Panc1 (cell line): ENCODE measurements around the gene EMX1. TPM values are rescaled to one million over a fixed set of nuclear protein-coding genes. Genes with fewer than 3 reads are reported as not detected.

ENCODE experiments used
- ATAC-seq: fragments of 200-7000 bp; cut with Tn5 transposase; 2 replicates; pipeline ENCODE4 v1.9.1; 2020; ENCODE audit warnings: mild to moderate bottlenecking, moderate library complexity
- BruUV-seq: library from RNA; stranded (reverse); fragments of 400-500 nt; replicated peaks from 2 replicates; lab custom pipeline; 2021; lab: Mats Ljungman, UMichigan
- CTCF ChIA-PET: fragments of 300-600 bp; sonication (Branson Sonifier 250); formaldehyde crosslinking; loops from one replicate; lab custom pipeline; 2022; ENCODE audit warnings: antibody characterized with exemption; lab: Charles Lee
- POLR2A ChIA-PET: fragments of 300-600 bp; sonication (Branson Sonifier 250); formaldehyde crosslinking; loops from one replicate; lab custom pipeline; 2022; ENCODE audit warnings: antibody characterized with exemption; lab: Charles Lee
- DNase-seq: peaks from one replicate; pipeline ENCODE4 v3.0.0-alpha.2; 2010; ENCODE audit warnings: low read depth, low spot score
- H3K27ac ChIP-seq: 2 replicates; pipeline ENCODE4 v1.5.1; 2011; ENCODE audit warnings: mild to moderate bottlenecking, low read length, inconsistent platforms
- H3K27me3 ChIP-seq: fragments of 200-500 bp; sonication (Bioruptor generic); 2 replicates; pipeline ENCODE4 v1.6.0; 2014; ENCODE audit warnings: low read length, inconsistent platforms; ENCODE audit not compliant: control insufficient read depth, insufficient read depth
- H3K36me3 ChIP-seq: fragments of 200-500 bp; sonication (Bioruptor generic); 2 replicates; pipeline ENCODE4 v1.5.1; 2014; ENCODE audit warnings: inconsistent platforms, mild to moderate bottlenecking, low read length, moderate library complexity; ENCODE audit not compliant: control insufficient read depth, insufficient read depth
- H3K4me1 ChIP-seq: 2 replicates; pipeline ENCODE4 v1.5.1; 2011; ENCODE audit warnings: inconsistent platforms, mild to moderate bottlenecking, low read length, moderate library complexity; ENCODE audit not compliant: control insufficient read depth, insufficient read depth
- H3K4me3 ChIP-seq, 2 experiments: 2 replicates each; pipeline ENCODE4 v1.5.1; 2011 to 2012; ENCODE audit warnings: low read depth in 2 of 2, low read length in 2 of 2, mild to moderate bottlenecking in 2 of 2, inconsistent platforms in 1 of 2, moderate library complexity in 1 of 2
- H3K9me3 ChIP-seq: fragments of 200-500 bp; sonication (Bioruptor generic); 2 replicates; pipeline ENCODE4 v1.5.1; 2014; ENCODE audit warnings: low read depth, mild to moderate bottlenecking, inconsistent platforms, low read length, moderate library complexity; ENCODE audit not compliant: control insufficient read depth, insufficient read depth
- CTCF ChIP-seq: fragments of 450-650 bp; IDR thresholded peaks from 2 replicates; pipeline ENCODE4 v1.5.1; 2017; ENCODE audit warnings: mild to moderate bottlenecking
- POLR2AphosphoS5 ChIP-seq: IDR thresholded peaks from 2 replicates; pipeline ENCODE4 v1.6.1; 2012; ENCODE audit warnings: mild to moderate bottlenecking, low read depth, low read length, moderate library complexity
- SIN3A ChIP-seq: IDR thresholded peaks from 2 replicates; pipeline ENCODE4 v1.6.1; 2012; ENCODE audit warnings: low read depth, mild to moderate bottlenecking, low read length, moderate library complexity, borderline replicate concordance; ENCODE audit not compliant: insufficient read depth
- TCF7L2 ChIP-seq: IDR thresholded peaks from 2 replicates; pipeline ENCODE4 v1.6.1; 2011; ENCODE audit warnings: mild to moderate bottlenecking, low read depth, low read length, inconsistent platforms
- in situ Hi-C: cut with HindIII; loops from 2 replicates; pipeline ENCODE4 v1.10.0; 2016; ENCODE audit warnings: low sequenced_read_pairs, low pct_unique_long_range_greater_than_20kb
- intact Hi-C: fragments of 100-400 bp; cut with micrococcal nuclease; formaldehyde crosslinking; loops from one replicate; pipeline ENCODE4 v1.10.0; 2022; ENCODE audit not compliant: unreplicated experiment
- total RNA-seq: library from RNA; stranded (reverse); gene quantifications from one replicate; pipeline ENCODE4 v1.2.1, GENCODE V29; 2021; ENCODE audit not compliant: unreplicated experiment
- TF ChIP-seq, protein P1 (sequence below), 2 experiments: IDR thresholded peaks; 2 replicates each; pipeline ENCODE4 v1.6.1; 2011 to 2012; ENCODE audit warnings: low read depth in 2 of 2, control low read depth in 1 of 2, low read length in 1 of 2, mild to moderate bottlenecking in 1 of 2, moderate library complexity in 1 of 2; ENCODE audit not compliant: insufficient read depth in 1 of 2

Gene EMX1
- total RNA-seq, 1 experiment from 2014 or later = 0.36 TPM

GRCh38 chr2:72932805-72933204 is 15.5 kb downstream of the EMX1 start:
- Histone ChIP-seq H3K9me3 (no peaks in the 10 kb centered on the region), H3K4me3 (no peak overlapping the region), H3K27me3 (peaks cover 10% of the 10 kb centered on the region; the same call in 1 of the 2 replicates), H3K4me1 (no peaks in the 10 kb centered on the region), H3K27ac (no peak overlapping the region), H3K36me3 (no peaks in the 10 kb centered on the region)
- no TSS peak for BruUV-seq
- POLR2A ChIA-PET = no interaction called here
- no peak for ATAC-seq
- TF ChIP-seq POLR2AphosphoS5 = no peak
- TF ChIP-seq SIN3A = no peak
- TF ChIP-seq CTCF = no peak
- TF ChIP-seq TCF7L2 = no peak
- TF ChIP-seq, protein P1, sequence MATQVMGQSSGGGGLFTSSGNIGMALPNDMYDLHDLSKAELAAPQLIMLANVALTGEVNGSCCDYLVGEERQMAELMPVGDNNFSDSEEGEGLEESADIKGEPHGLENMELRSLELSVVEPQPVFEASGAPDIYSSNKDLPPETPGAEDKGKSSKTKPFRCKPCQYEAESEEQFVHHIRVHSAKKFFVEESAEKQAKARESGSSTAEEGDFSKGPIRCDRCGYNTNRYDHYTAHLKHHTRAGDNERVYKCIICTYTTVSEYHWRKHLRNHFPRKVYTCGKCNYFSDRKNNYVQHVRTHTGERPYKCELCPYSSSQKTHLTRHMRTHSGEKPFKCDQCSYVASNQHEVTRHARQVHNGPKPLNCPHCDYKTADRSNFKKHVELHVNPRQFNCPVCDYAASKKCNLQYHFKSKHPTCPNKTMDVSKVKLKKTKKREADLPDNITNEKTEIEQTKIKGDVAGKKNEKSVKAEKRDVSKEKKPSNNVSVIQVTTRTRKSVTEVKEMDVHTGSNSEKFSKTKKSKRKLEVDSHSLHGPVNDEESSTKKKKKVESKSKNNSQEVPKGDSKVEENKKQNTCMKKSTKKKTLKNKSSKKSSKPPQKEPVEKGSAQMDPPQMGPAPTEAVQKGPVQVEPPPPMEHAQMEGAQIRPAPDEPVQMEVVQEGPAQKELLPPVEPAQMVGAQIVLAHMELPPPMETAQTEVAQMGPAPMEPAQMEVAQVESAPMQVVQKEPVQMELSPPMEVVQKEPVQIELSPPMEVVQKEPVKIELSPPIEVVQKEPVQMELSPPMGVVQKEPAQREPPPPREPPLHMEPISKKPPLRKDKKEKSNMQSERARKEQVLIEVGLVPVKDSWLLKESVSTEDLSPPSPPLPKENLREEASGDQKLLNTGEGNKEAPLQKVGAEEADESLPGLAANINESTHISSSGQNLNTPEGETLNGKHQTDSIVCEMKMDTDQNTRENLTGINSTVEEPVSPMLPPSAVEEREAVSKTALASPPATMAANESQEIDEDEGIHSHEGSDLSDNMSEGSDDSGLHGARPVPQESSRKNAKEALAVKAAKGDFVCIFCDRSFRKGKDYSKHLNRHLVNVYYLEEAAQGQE (IDR thresholded peaks at IDR 0.05; ENCODE audit: insufficient read depth in 1 of 2, low read depth in 2 of 2, low read length in 1 of 2) = no peak
- no peak for DNase-seq
- in situ Hi-C loops = no loop called here
- intact Hi-C loops = no loop called here
- CTCF ChIA-PET = interaction anchor here (0.8 kb wide), 1 partner anchor 40 kb away, joined by 5 read pairs; no protein-coding TSS in a partner anchor

DNA sequence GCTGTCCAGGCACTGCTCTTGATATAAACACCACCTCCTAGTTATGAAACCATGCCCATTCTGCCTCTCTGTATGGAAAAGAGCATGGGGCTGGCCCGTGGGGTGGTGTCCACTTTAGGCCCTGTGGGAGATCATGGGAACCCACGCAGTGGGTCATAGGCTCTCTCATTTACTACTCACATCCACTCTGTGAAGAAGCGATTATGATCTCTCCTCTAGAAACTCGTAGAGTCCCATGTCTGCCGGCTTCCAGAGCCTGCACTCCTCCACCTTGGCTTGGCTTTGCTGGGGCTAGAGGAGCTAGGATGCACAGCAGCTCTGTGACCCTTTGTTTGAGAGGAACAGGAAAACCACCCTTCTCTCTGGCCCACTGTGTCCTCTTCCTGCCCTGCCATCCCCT is 15.9 kb downstream of the EMX1 start:
- H3K27me3 ChIP-seq = peaks cover 7% of the 10 kb centered on the region; the same call in 1 of the 2 replicates
- no peak overlapping the region for H3K4me3 ChIP-seq
- DNase-seq (no peak), ATAC-seq (no peak)
- ChIA-PET POLR2A (no interaction called here), CTCF (interaction anchor here (0.8 kb wide), 1 partner anchor 40 kb away, joined by 5 read pairs; no protein-coding TSS in a partner anchor)
- H3K9me3 ChIP-seq = no peaks in the 10 kb centered on the region
- intact Hi-C loops = no loop called here
- no peak for TF ChIP-seq CTCF
- no peak for TF ChIP-seq SIN3A
- TF ChIP-seq, protein P1 (IDR thresholded peaks at IDR 0.05; ENCODE audit: insufficient read depth in 1 of 2, low read depth in 2 of 2, low read length in 1 of 2) = no peak
- no peak for TF ChIP-seq TCF7L2
- TF ChIP-seq POLR2AphosphoS5 = no peak
- in situ Hi-C loops = no loop called here
- no peaks in the 10 kb centered on the region for H3K4me1 ChIP-seq
- BruUV-seq = no TSS peak
- H3K36me3 ChIP-seq = no peaks in the 10 kb centered on the region
- no peak overlapping the region for H3K27ac ChIP-seq
